Sciatic nerve (tissue), 2 donors: ENCODE measurements around the gene CCDC14. TPM values are rescaled to one million over a fixed set of nuclear protein-coding genes. Genes with fewer than 3 reads are reported as not detected.
"Not testable (repeated sequence)": the region's sequence is repeated elsewhere in the genome, so short reads cannot be mapped to it uniquely, and the experiment has no call there.

ENCODE experiments used
- ATAC-seq: fragments of 200-7000 bp; cut with Tn5 transposase; one replicate; pipeline ENCODE4 v1.9.1; 2020; ENCODE audit warnings: mild to moderate bottlenecking, moderate library complexity
- DNase-seq: peaks from one replicate; pipeline ENCODE4 v3.0.0-alpha.2; 2020; ENCODE audit warnings: low spot score
- intact Hi-C: fragments of 100-400 bp; cut with DNase I; formaldehyde crosslinking; loops from one replicate; pipeline ENCODE4 v1.14.2; 2022
- total RNA-seq: library from RNA; stranded (reverse); fragmentation: NEBNext Ultra II Directional; extraction: Animal tissue kit (Norgen Biotek cat#: 25700); gene quantifications from one replicate; pipeline ENCODE4 v1.2.1, GENCODE V29; 2021
- donor health status: DM: no; HTN: no; CAD: no.
- donor health status: DM: no; HTN: no; CAD: no.

Gene CCDC14
- 34.9 TPM for total RNA-seq

- intact Hi-C loops = no loop called here
- ATAC-seq = peak; percentile 99
- DNase-seq = peak; percentile 95
Observed at GRCh38 chr3:123960781-123961507, at the start of gene CCDC14. Gene CCDC14 (minus strand): TSS chr3:123961229. CDS start chr3:123961173, 56 bp downstream.

- DNase-seq, ATAC-seq, intact Hi-C loops: not testable (repeated sequence)
Observed at GRCh38 chr3:124008321-124008720, 47.3 kb upstream of the CCDC14 start.

- DNase-seq (no peak), ATAC-seq (no peak)
- intact Hi-C loops = no loop called here
Observed at GRCh38 chr3:124007186-124007585, 46.2 kb upstream of the CCDC14 start.

- intact Hi-C loops, DNase-seq, ATAC-seq: not testable (repeated sequence)
Observed at GRCh38 chr3:124002405-124003079, 41.5 kb upstream of the CCDC14 start.

GRCh38 chr3:124001366-124001765 lies 40.3 kb upstream of the CCDC14 start:
- intact Hi-C loops, DNase-seq, ATAC-seq: not testable (repeated sequence)

GRCh38 chr3:123997543-123997942 lies 36.5 kb upstream of the CCDC14 start:
- intact Hi-C loops = no loop called here
- ATAC-seq = no peak

GRCh38 chr3:123993818-123994217 lies 32.8 kb upstream of the CCDC14 start:
- ATAC-seq = no peak
- DNase-seq = no peak
- intact Hi-C loops = no loop called here

More at GRCh38 chr3:123997543-123997942, 36.5 kb upstream of the CCDC14 start:
- DNase-seq = no peak

GRCh38 chr3:123991730-123992588 lies 30.9 kb upstream of the CCDC14 start, which contains the start of gene ROPN1:
Gene ROPN1 (minus strand): TSS chr3:123992124. CDS start chr3:123980481, 11,643 bp downstream.
- intact Hi-C loops, DNase-seq: not testable (repeated sequence)
- ATAC-seq = peak; percentile 87

GRCh38 chr3:123986427-123986826 lies 25.4 kb upstream of the CCDC14 start:
- intact Hi-C loops = no loop called here
- no peak for ATAC-seq

GRCh38 chr3:123984957-123985356 lies 23.9 kb upstream of the CCDC14 start:
- intact Hi-C loops = no loop called here
- no peak for ATAC-seq
- DNase-seq = no peak

More at GRCh38 chr3:123986427-123986826, 25.4 kb upstream of the CCDC14 start:
- no peak for DNase-seq

GRCh38 chr3:123984350-123984749 lies 23.3 kb upstream of the CCDC14 start:
- intact Hi-C loops = no loop called here
- ATAC-seq (no peak), DNase-seq (no peak)

- intact Hi-C loops, ATAC-seq, DNase-seq: not testable (repeated sequence)
Observed at GRCh38 chr3:123981317-123981716, 20.3 kb upstream of the CCDC14 start.

- DNase-seq = no peak
- ATAC-seq = no peak
- intact Hi-C loops = no loop called here
Observed at GRCh38 chr3:123980539-123980938, 19.5 kb upstream of the CCDC14 start.

- intact Hi-C loops, DNase-seq: not testable (repeated sequence)
- ATAC-seq = peak; percentile 94
Observed at GRCh38 chr3:123979525-123980501, 18.8 kb upstream of the CCDC14 start.

- ATAC-seq, DNase-seq, intact Hi-C loops: not testable (repeated sequence)
Observed at GRCh38 chr3:123976904-123977303, 15.9 kb upstream of the CCDC14 start.

- DNase-seq, intact Hi-C loops, ATAC-seq: not testable (repeated sequence)
Observed at GRCh38 chr3:123976181-123976898, 15.3 kb upstream of the CCDC14 start.

GRCh38 chr3:123975030-123975429 lies 14.0 kb upstream of the CCDC14 start:
- ATAC-seq, DNase-seq, intact Hi-C loops: not testable (repeated sequence)
